Heart left ventricle (tissue), 13 donors: ENCODE data around the gene CENPH.

ENCODE experiments used
- CTCF ChIP-seq, 12 donors: fragments of 200-600 bp; sonication (generic) in 4 of 12; IDR thresholded peaks; one replicate each; pipeline versions ENCODE4 v1.5.0 to v1.8.0; 2018 to 2022; ENCODE audit warnings: antibody characterized with exemption in 12 of 12, mild to moderate bottlenecking in 5 of 12
- POLR2A ChIP-seq, 2 donors: fragments of 450-650 bp; IDR thresholded peaks; one replicate each; pipeline ENCODE4 v1.6.1; 2017; ENCODE audit warnings: antibody characterized with exemption in 2 of 2, mild to moderate bottlenecking in 2 of 2, moderate library complexity in 2 of 2
- donor health status: ischemic (EF 13 %, LVEDD 7.1; RV severe dilation, severe dysfunction).
- donor health status: DM: no; HTN: yes; CAD: no.
- donor health status: DM: no; HTN: no; CAD: no.
- donor health status: ischemic (EF 25% LVEDD 6.9; RV normal size, moderate dysfunction).
- donor health status: ischemic (EF 25% LVEDD 5.7; RV mildly dilated, moderate dysfunction).
- donor health status: ischemic (EF 35%, LVEDD 5.7; RV mildly dilated, moderate dysfunction).
- donor health status: nonischemic (EF 11% LVEDD 7.7; RV severe dilation, severe dysfunction).
- donor health status: DM: yes; HTN: yes; CAD: no.
- donor health status: PGD.
- donor health status: ischemic (EF 29% LVEDD 5.4; RV normal size, mild dysfunction).
- donor health status: nonischemic (EF 23%, LVEDD 6.1; RV moderate dilation, normal function).

DNA sequence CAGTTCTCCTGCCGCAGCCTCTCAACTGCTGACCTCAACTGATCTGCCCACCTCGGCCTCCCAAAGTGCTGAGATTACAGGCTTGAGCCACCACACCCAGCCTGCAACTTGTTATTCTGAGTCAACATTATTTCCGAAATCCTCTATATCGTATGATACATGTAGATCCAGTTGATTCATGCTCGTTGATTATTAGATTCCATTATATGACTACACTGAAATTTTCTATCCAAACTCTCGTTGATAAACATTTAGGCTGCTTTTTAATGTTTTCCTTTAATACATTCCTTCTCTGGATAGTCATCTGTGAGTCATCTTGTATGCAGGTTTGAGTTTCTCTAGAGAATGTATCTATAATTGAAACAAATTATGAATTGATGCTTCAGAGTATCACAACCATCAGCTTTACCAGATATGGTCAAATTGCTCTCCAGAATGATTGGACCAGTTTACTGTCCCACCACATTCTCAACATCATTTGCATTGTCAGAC, 49.4 kb downstream of the CENPH start:
- no peak for TF ChIP-seq CTCF (IDR thresholded peaks at IDR 0.05)
- no peak for TF ChIP-seq POLR2A (IDR thresholded peaks at IDR 0.05)
